SJSA1 (cell line): ENCODE results near the gene GLI1. TPM values are rescaled to one million over a fixed set of nuclear protein-coding genes. Genes with fewer than 3 reads are reported as not detected.
"Not testable (repeated sequence)": the region's sequence is repeated elsewhere in the genome, so short reads cannot be mapped to it uniquely, and the experiment has no call there.

ENCODE experiments used
- DNase-seq, 2 experiments: peaks; one replicate each; pipeline ENCODE4 v3.0.0-alpha.2; 2015 to 2020; ENCODE audit warnings: low spot score in 2 of 2, low read depth in 1 of 2
- H3K27ac ChIP-seq: fragments of 250-450 bp; sonication (Bioruptor Pico); 2 replicates; pipeline ENCODE4 v1.5.1; 2020; ENCODE audit warnings: mild to moderate bottlenecking, moderate library complexity
- H3K27me3 ChIP-seq: fragments of 250-450 bp; sonication (Bioruptor Pico); replicated peaks from 2 replicates; pipeline ENCODE4 v1.5.1; 2020; ENCODE audit warnings: mild to moderate bottlenecking, moderate library complexity
- H3K36me3 ChIP-seq: fragments of 250-450 bp; sonication (Bioruptor Pico); 2 replicates; pipeline ENCODE4 v1.5.1; 2020; ENCODE audit warnings: mild to moderate bottlenecking
- H3K4me1 ChIP-seq: fragments of 250-450 bp; sonication (Bioruptor Pico); replicated peaks from 2 replicates; pipeline ENCODE4 v1.6.1; 2021; ENCODE audit warnings: mild to moderate bottlenecking
- H3K4me3 ChIP-seq: fragments of 250-450 bp; sonication (Bioruptor Pico); 2 replicates; pipeline ENCODE4 v1.5.1; 2020; ENCODE audit warnings: mild to moderate bottlenecking
- H3K9me3 ChIP-seq: fragments of 250-450 bp; sonication (Bioruptor Pico); replicated peaks from 2 replicates; pipeline ENCODE4 v1.5.1; 2020; ENCODE audit warnings: mild to moderate bottlenecking
- total RNA-seq: library from RNA; depleted of rRNA; stranded (reverse); fragments of >200 nt; shearing (Covaris generic); gene quantifications from 2 replicates; pipeline ENCODE4 v1.2.3, GENCODE V29; 2014; rRNA removed

Gene GLI1
- 225 and 323 TPM in 2 replicates for total RNA-seq

DNA sequence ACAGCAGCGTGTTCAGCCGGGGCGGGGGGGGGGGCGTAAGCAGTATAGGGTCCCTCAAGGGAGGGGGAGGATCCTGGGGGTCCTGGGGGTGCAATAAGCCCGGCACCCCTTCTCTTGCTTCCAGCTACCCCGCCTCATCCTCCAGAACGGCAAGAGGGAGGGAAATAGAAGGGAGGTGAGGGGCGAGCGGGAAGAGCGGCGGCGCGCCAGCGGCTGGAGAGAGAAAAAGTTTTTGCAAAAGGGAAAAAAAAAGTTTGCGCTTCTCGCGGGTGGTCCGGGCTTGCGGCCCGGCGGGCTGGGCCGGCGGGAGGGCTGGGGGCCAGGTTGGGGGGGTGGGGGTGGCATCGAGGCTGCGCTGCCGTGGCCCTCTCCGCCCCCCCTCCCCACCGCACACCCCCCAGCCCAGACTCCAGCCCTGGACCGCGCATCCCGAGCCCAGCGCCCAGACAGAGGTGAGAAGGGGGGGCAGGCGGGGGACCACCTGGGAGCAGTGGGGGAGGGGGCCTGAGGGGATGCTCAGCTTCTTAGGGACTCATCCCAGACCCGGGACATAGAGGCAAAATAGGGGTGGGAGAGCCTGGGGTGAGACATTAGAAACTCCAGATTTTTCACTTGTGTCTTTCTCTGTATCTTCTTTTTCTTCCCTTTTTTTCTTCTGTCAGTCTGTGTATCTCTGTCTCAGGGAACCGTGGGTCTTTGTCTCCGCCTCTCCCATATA, at the start of gene GLI1:
Gene GLI1, plus strand, starts transcription at position 36 of the 718 bp plus-strand sequence. CDS start 3,907 bp downstream, outside the sequence.
- Histone ChIP-seq H3K4me1 (peaks cover 60% of the 10 kb centered on the region), H3K4me3 (peak within 1 kb of the TSS; percentile 50)
- DNase-seq = peak in 1 of 2 experiments; percentile 100

GRCh38 chr12:57410534-57410933, 49.1 kb upstream of the GLI1 start:
- no peaks in the 10 kb centered on the region for H3K4me1 ChIP-seq
- H3K9me3 ChIP-seq = no peaks in the 10 kb centered on the region; the same call in 1 of the 2 replicates
- no peaks in the 10 kb centered on the region for H3K27me3 ChIP-seq
- H3K27ac ChIP-seq = no peak overlapping the region
- no peak overlapping the region for H3K4me3 ChIP-seq
- DNase-seq = peak in 1 of 2 experiments; percentile 85
- peaks cover 17% of the 10 kb centered on the region for H3K36me3 ChIP-seq

More for the DNA sequence above, at the start of gene GLI1:
- no peaks in the 10 kb centered on the region for H3K27me3 ChIP-seq
- no peaks in the 10 kb centered on the region for H3K9me3 ChIP-seq
- H3K27ac ChIP-seq = peak within 1 kb of the TSS; percentile 92
- peaks cover 65% of the 10 kb centered on the region for H3K36me3 ChIP-seq

- peaks cover 27% of the 10 kb centered on the region for H3K36me3 ChIP-seq
- not testable (repeated sequence) for H3K9me3 ChIP-seq, H3K4me3 ChIP-seq, H3K4me1 ChIP-seq, H3K27me3 ChIP-seq, H3K27ac ChIP-seq
- DNase-seq = peak; percentile 66 to 84
These were observed 45.4 kb upstream of the GLI1 start for GRCh38 chr12:57414160-57414559.

DNA sequence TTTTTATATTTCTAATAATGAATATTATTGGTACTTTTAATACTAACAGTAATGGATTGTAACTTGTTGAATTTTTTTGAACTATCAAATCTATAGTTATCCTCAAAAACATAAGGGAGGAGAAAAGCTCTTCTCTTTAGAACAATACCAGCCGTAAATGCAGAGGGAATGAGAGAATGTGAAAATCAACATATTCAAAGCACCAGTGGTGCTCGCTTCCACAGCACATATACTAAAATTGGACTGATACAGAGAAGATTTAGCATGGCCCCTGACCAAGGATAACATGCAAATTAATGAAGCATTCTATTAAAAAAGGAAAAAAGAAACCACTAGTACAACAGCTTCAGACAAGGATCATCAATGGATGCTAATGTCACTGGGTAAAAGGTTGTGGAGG, 44.5 kb upstream of the GLI1 start:
- Histone ChIP-seq H3K27ac (no peak overlapping the region), H3K4me1 (peaks cover 9% of the 10 kb centered on the region), H3K27me3 (no peaks in the 10 kb centered on the region), H3K4me3 (no peak overlapping the region), H3K9me3 (no peaks in the 10 kb centered on the region; the same call in 1 of the 2 replicates), H3K36me3 (peaks cover 35% of the 10 kb centered on the region)
- peak in 1 of 2 experiments; percentile 66 for DNase-seq

GRCh38 chr12:57416039-57416996, 43.3 kb upstream of the GLI1 start:
- peak; percentile 73 to 95 for DNase-seq
- H3K4me3 ChIP-seq = no peak overlapping the region
- H3K27me3 ChIP-seq = no peaks in the 10 kb centered on the region
- H3K27ac ChIP-seq = no peak overlapping the region
- H3K4me1 ChIP-seq = peaks cover 9% of the 10 kb centered on the region
- peaks cover 42% of the 10 kb centered on the region for H3K36me3 ChIP-seq
- H3K9me3 ChIP-seq = no peaks in the 10 kb centered on the region; the same call in 1 of the 2 replicates

DNA sequence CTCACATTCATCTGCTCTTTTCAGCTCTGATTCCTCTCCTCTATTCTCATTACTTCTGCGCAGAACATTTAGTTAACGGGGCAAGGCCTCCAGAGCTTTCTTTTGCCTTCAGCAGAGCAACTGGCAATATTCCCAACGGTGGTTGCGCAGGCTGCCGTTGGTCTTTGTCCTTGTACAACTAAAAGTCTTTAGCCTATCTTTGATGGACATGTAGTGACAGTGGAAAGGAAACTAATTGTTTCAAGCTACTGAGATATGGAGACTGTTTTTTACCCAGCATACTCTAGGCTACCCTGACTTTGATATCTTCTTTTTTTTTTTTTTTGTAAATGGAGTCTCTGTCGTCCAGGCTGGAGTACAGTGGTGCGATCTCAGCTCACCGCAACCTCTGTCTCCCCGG, 41.3 kb upstream of the GLI1 start:
- Histone ChIP-seq H3K36me3 (peaks cover 53% of the 10 kb centered on the region), H3K27ac (no peak overlapping the region), H3K9me3 (no peaks in the 10 kb centered on the region), H3K27me3 (no peaks in the 10 kb centered on the region), H3K4me1 (peaks cover 9% of the 10 kb centered on the region), H3K4me3 (no peak overlapping the region)
- peak; percentile 71 to 91 for DNase-seq

GRCh38 chr12:57419495-57419894, 40.1 kb upstream of the GLI1 start:
- H3K9me3 ChIP-seq = no peaks in the 10 kb centered on the region
- H3K27ac ChIP-seq = no peak overlapping the region
- DNase-seq = peak; percentile 62 to 86
- H3K4me1 ChIP-seq = peaks cover 9% of the 10 kb centered on the region
- H3K4me3 ChIP-seq = no peak overlapping the region
- H3K36me3 ChIP-seq = peaks cover 63% of the 10 kb centered on the region
- no peaks in the 10 kb centered on the region for H3K27me3 ChIP-seq

GRCh38 chr12:57420482-57420881, 39.1 kb upstream of the GLI1 start:
- Histone ChIP-seq H3K9me3 (no peaks in the 10 kb centered on the region), H3K27ac (no peak overlapping the region), H3K4me1 (peaks cover 9% of the 10 kb centered on the region), H3K4me3 (no peak overlapping the region), H3K27me3 (no peaks in the 10 kb centered on the region), H3K36me3 (peaks cover 71% of the 10 kb centered on the region)
- DNase-seq = peak; percentile 63 to 90

DNA sequence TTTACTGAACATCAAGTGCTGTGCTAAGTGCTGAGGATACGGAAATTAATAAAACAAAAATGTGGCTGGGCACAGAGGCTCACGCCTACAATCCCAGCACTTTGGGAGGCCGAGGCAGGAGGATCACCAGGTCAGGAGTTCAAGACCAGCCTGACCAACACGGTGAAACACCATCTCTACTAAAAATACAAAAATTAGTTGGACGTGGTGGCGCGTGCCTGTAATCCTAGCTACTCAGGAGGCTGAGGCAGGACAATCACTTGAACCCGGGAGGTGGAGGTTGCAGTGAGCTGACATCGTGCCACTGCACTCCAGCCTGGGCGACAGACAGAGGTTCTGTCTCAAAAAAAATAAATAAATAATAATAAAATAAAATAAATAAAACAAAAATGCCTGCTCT, 32.6 kb upstream of the GLI1 start:
- H3K4me3 ChIP-seq, H3K27ac ChIP-seq, H3K9me3 ChIP-seq, H3K27me3 ChIP-seq: not testable (repeated sequence)
- peak in 1 of 2 experiments; percentile 81 for DNase-seq
- H3K36me3 ChIP-seq = peaks cover 49% of the 10 kb centered on the region
- peaks cover 18% of the 10 kb centered on the region for H3K4me1 ChIP-seq

GRCh38 chr12:57428965-57429364, 30.6 kb upstream of the GLI1 start:
- Histone ChIP-seq H3K27me3 (no peaks in the 10 kb centered on the region), H3K36me3 (peaks cover 31% of the 10 kb centered on the region), H3K4me1 (peaks cover 18% of the 10 kb centered on the region), H3K27ac (no peak overlapping the region), H3K4me3 (no peak overlapping the region), H3K9me3 (no peaks in the 10 kb centered on the region)
- DNase-seq = no peak

DNA sequence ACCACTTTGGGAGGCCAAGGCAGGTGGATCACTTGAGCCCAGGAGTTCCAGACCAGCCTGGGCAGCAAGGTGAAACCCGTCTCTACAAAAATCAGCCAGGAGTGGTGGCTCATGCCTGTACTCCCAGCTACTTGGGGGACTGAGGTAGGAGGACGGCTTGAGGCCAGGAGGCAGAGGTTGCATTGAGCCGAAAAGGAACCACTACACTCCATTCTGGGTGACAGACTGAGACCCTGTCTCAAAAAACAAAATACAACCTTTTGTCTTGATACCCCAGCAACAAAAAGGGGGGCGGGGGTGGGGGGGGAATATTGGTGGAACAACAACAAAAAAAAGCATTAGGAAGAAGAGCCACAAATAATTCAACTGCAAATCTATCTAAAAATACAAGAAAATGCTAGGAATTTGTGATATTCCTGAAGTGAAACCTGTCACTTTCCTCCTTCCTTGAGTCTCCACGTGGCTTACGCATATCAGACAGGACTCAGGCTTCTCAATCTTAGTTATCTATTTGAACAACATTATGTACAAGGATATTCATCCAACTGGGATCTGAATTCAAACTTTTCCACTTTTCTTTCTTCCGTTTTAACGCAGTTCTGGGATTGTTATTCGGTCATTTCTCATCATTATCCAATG, 30.0 kb upstream of the GLI1 start:
- Histone ChIP-seq H3K36me3 (peaks cover 25% of the 10 kb centered on the region), H3K4me1 (peaks cover 18% of the 10 kb centered on the region), H3K27me3 (no peaks in the 10 kb centered on the region), H3K9me3 (no peaks in the 10 kb centered on the region), H3K4me3 (peak overlapping the region; percentile 59), H3K27ac (peak overlapping the region; percentile 71)
- peak in 1 of 2 experiments; percentile 84 for DNase-seq

- peak; percentile 85 to 100 for DNase-seq
- Histone ChIP-seq H3K4me1 (peaks cover 18% of the 10 kb centered on the region), H3K27me3 (no peaks in the 10 kb centered on the region), H3K4me3 (peak overlapping the region; percentile 59), H3K27ac (peak overlapping the region; percentile 71), H3K9me3 (no peaks in the 10 kb centered on the region), H3K36me3 (peaks cover 20% of the 10 kb centered on the region)
These were observed 29.3 kb upstream of the GLI1 start for GRCh38 chr12:57430112-57430930.
